Measurements from ENCODE around the gene VGLL4.

DNA sequence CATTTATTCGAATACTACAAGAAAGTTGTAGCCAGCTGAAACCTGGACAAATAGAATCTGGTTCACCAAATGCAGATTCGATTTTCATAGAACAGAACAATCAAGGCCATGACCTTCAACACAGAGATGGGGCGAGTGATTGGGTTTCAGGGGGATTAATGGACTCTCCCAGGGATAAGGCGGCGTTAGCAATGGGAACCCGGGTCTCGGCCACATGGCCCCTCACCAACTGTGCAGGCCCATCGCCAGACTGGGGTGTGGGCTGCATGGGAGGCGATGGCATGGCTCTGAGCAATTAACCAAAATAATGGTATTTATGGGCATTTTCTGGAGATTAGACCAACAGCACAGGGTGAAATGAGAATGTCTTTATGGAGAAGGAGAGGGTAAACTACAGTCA lies 34.2 kb downstream of the VGLL4 start:
- TF ChIP-seq SP1 (IDR thresholded peaks at IDR 0.05), result no peak
- TF ChIP-seq ARNT (IDR thresholded peaks at IDR 0.05), result no peak
- no peak for TF ChIP-seq FOXK2 (IDR thresholded peaks at IDR 0.05)
- no peak for TF ChIP-seq TARDBP (IDR thresholded peaks at IDR 0.05)
- TF ChIP-seq FOXM1 (IDR thresholded peaks at IDR 0.05; ENCODE audit: borderline replicate concordance), result no peak
- TF ChIP-seq NFRKB (IDR thresholded peaks at IDR 0.05), result no peak
- TF ChIP-seq ZNF384 (IDR thresholded peaks at IDR 0.05), result no peak
- TF ChIP-seq SUZ12 (IDR thresholded peaks at IDR 0.05), result no peak
- TF ChIP-seq HDGF (IDR thresholded peaks at IDR 0.05; ENCODE audit: borderline replicate concordance), result no peak
